ENCODE results near the gene PTK7.
A peak's percentile ranks its signal among the peaks of the same experiment; 100 is the strongest.

The PTK7 gene

GRCh38 chr6:43050981-43051380 lies 25.1 kb upstream of the PTK7 start:
- no peak overlapping the region for H2BK120ac ChIP-seq (ENCODE audit: low read depth, low read length)
- no peak overlapping the region for H3K18ac ChIP-seq (ENCODE audit: low read depth in 1 of 2, low read length in 2 of 2)
- H2BK5ac ChIP-seq (ENCODE audit: low read depth, low read length, poor library complexity, severe bottlenecking): no peak overlapping the region
- peak overlapping the region; percentile 19 for H3K9ac ChIP-seq (ENCODE audit: low read length)
- H3K4me3 ChIP-seq (ENCODE audit: insufficient read depth in 1 of 2, low read depth in 1 of 2, low read length in 2 of 2): no peak overlapping the region
- no peak overlapping the region for H3K27ac ChIP-seq (ENCODE audit: low read length, poor library complexity, severe bottlenecking)
- H3K23ac ChIP-seq (ENCODE audit: low read length in 2 of 2): no peak overlapping the region
- 93% methylated on average over 17 of the region's 17 CpGs for WGBS
- no peak overlapping the region for H2BK15ac ChIP-seq (ENCODE audit: low read depth, poor library complexity, severe bottlenecking)
- H3K27me3 ChIP-seq (ENCODE audit: control insufficient read depth in 1 of 2, insufficient read depth in 1 of 2, low read length in 2 of 2): no peaks in the 10 kb centered on the region
- H4K91ac ChIP-seq (ENCODE audit: low read length): no peak overlapping the region
- H3K36me3 ChIP-seq (ENCODE audit: control insufficient read depth in 1 of 2, insufficient read depth in 2 of 2, low read depth in 1 of 2, low read length in 2 of 2): peaks cover 62 to 74% of the 10 kb centered on the region in 2 experiments
- H4K8ac ChIP-seq (ENCODE audit: low read length): no peak overlapping the region
- peak overlapping the region; percentile 11 for H2AK5ac ChIP-seq (ENCODE audit: low read length, severe bottlenecking)
- no peaks in the 10 kb centered on the region for H3K9me3 ChIP-seq (ENCODE audit: control insufficient read depth, low read length)
- peaks cover 31% of the 10 kb centered on the region for H3K4me1 ChIP-seq (ENCODE audit: control insufficient read depth, insufficient read depth, low read depth, low read length)
- peak overlapping the region; percentile 1 for H3K4me2 ChIP-seq (ENCODE audit: low read length, poor library complexity, severe bottlenecking)
- no peak for DNase-seq
- peaks cover 34% of the 10 kb centered on the region for H3K79me1 ChIP-seq (replicated peaks; ENCODE audit: low read length, poor library complexity, severe bottlenecking)
- H2AFZ ChIP-seq (ENCODE audit: low read depth, low read length): no peak overlapping the region
- peak overlapping the region in 1 of 2 experiments; percentile 68 for H3K14ac ChIP-seq (ENCODE audit: low read length in 2 of 2)
- H2BK12ac ChIP-seq (ENCODE audit: low read length in 2 of 2): no peak overlapping the region
- no peak overlapping the region for H3K4ac ChIP-seq (ENCODE audit: low read depth in 1 of 2, low read length in 2 of 2)

DNA sequence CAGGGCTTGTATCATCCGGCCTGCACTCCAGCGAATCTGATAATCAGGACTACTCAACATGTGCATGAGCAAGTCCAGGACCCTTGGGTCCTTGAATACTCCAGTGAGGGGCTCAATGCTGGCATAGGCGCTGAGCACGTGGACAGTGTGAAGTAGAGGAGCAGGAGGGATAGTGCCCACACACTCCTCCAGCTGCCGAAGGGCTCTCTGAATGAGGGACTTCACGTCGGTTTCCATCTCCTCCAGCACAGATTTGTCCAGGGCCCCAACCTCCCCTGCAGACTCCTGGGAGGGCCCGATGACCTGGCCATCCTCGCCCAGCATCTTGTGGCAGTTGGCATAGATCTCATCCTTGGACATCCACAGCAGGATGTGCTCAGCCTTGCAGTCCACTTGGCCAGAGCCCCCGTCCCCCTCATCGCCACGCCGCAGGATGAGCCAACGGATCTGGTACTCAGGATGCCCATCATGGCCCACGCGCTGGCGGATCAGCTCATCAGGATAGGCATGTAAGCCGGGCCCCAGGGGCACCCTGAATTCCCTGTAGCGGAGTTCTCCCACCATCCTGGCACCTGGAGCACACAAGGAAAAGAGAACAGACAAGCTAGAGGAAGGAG lies 23.8 kb upstream of the PTK7 start:
- peak overlapping the region; percentile 15 to 54 for H2BK12ac ChIP-seq (ENCODE audit: low read length in 2 of 2)
- no peak overlapping the region for H2BK5ac ChIP-seq (ENCODE audit: low read depth, low read length, poor library complexity, severe bottlenecking)
- H2BK120ac ChIP-seq (ENCODE audit: low read depth, low read length): no peak overlapping the region
- 96% methylated on average over 19 of the region's 19 CpGs for WGBS
- H3K9me3 ChIP-seq (ENCODE audit: control insufficient read depth, low read length): no peaks in the 10 kb centered on the region
- H3K23ac ChIP-seq (ENCODE audit: low read length in 2 of 2): peak overlapping the region in 1 of 2 experiments; percentile 0
- H3K18ac ChIP-seq (ENCODE audit: low read depth in 1 of 2, low read length in 2 of 2): peak overlapping the region; percentile 1 to 95
- peak overlapping the region; percentile 90 to 99 for H3K4ac ChIP-seq (ENCODE audit: low read depth in 1 of 2, low read length in 2 of 2)
- H3K79me1 ChIP-seq (replicated peaks; ENCODE audit: low read length, poor library complexity, severe bottlenecking): peaks cover 31% of the 10 kb centered on the region
- peak overlapping the region; percentile 97 for H4K91ac ChIP-seq (ENCODE audit: low read length)
- peaks cover 31% of the 10 kb centered on the region for H3K4me1 ChIP-seq (ENCODE audit: control insufficient read depth, insufficient read depth, low read depth, low read length)
- peak overlapping the region in 1 of 2 experiments; percentile 93 for H3K4me3 ChIP-seq (ENCODE audit: insufficient read depth in 1 of 2, low read depth in 1 of 2, low read length in 2 of 2)
- H2BK15ac ChIP-seq (ENCODE audit: low read depth, poor library complexity, severe bottlenecking): no peak overlapping the region
- peaks cover 57 to 72% of the 10 kb centered on the region in 2 experiments for H3K36me3 ChIP-seq (ENCODE audit: control insufficient read depth in 1 of 2, insufficient read depth in 2 of 2, low read depth in 1 of 2, low read length in 2 of 2)
- peak overlapping the region; percentile 99 for H3K9ac ChIP-seq (ENCODE audit: low read length)
- no peak overlapping the region for H3K27ac ChIP-seq (ENCODE audit: low read length, poor library complexity, severe bottlenecking)
- H2AK5ac ChIP-seq (ENCODE audit: low read length, severe bottlenecking): peak overlapping the region; percentile 82
- no peak overlapping the region for H2AFZ ChIP-seq (ENCODE audit: low read depth, low read length)
- H3K14ac ChIP-seq (ENCODE audit: low read length in 2 of 2): peak overlapping the region in 1 of 2 experiments; percentile 51
- no peak for DNase-seq
- peak overlapping the region; percentile 70 for H3K4me2 ChIP-seq (ENCODE audit: low read length, poor library complexity, severe bottlenecking)
- peak overlapping the region; percentile 97 for H4K8ac ChIP-seq (ENCODE audit: low read length)
- no peaks in the 10 kb centered on the region for H3K27me3 ChIP-seq (ENCODE audit: control insufficient read depth in 1 of 2, insufficient read depth in 1 of 2, low read length in 2 of 2)

DNA sequence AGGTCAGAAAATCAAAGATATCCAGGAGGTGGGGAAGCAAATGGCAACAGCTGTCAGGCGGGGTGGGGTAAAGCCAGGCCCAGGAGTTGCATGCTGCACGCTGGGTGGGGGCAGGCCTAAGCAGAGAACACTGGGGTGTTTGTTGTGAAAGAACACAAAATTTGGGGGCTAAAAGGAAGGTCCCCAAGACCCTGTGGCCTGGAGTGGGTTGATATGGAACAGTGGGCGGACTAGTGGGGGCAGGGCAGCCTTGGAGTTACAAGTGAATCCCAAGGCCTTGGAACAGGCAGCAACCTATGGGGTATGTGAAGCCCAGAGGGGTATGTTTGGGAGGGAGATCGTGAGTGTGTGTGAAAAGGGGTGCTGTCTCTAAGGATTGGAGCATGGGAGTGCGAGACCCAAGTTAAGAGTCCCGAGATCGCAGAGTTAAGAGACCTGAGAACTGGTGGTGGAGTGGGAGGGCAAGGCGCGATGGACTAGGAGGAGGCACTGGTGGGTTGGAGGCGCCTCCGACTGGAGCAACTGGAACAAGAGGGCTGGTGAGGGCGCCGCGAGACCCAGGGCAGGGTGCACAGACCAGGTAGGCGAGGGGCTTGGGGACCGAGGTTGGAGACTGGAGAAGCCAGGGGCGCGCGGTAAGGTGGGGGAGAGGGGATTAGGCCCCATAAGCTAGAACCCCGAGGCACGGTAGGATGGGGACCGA lies 23.1 kb upstream of the PTK7 start:
- WGBS: 20% methylated on average over 22 of the region's 22 CpGs
- peak overlapping the region; percentile 6 to 54 for H2BK12ac ChIP-seq (ENCODE audit: low read length in 2 of 2)
- H2AFZ ChIP-seq (ENCODE audit: low read depth, low read length): peak overlapping the region; percentile 6
- H3K79me1 ChIP-seq (replicated peaks; ENCODE audit: low read length, poor library complexity, severe bottlenecking): peaks cover 28% of the 10 kb centered on the region
- H3K9me3 ChIP-seq (ENCODE audit: control insufficient read depth, low read length): no peaks in the 10 kb centered on the region
- peak overlapping the region; percentile 97 for H4K91ac ChIP-seq (ENCODE audit: low read length)
- peak overlapping the region; percentile 78 for H2BK15ac ChIP-seq (ENCODE audit: low read depth, poor library complexity, severe bottlenecking)
- peak overlapping the region; percentile 73 to 93 for H3K4me3 ChIP-seq (ENCODE audit: insufficient read depth in 1 of 2, low read depth in 1 of 2, low read length in 2 of 2)
- peak overlapping the region in 1 of 2 experiments; percentile 78 for H3K23ac ChIP-seq (ENCODE audit: low read length in 2 of 2)
- H2BK5ac ChIP-seq (ENCODE audit: low read depth, low read length, poor library complexity, severe bottlenecking): peak overlapping the region; percentile 85
- peak overlapping the region; percentile 82 for H2AK5ac ChIP-seq (ENCODE audit: low read length, severe bottlenecking)
- peak overlapping the region; percentile 90 for H3K27ac ChIP-seq (ENCODE audit: low read length, poor library complexity, severe bottlenecking)
- peaks cover 31% of the 10 kb centered on the region for H3K4me1 ChIP-seq (ENCODE audit: control insufficient read depth, insufficient read depth, low read depth, low read length)
- peak overlapping the region; percentile 70 for H3K4me2 ChIP-seq (ENCODE audit: low read length, poor library complexity, severe bottlenecking)
- DNase-seq: peak; percentile 48
- H3K9ac ChIP-seq (ENCODE audit: low read length): peak overlapping the region; percentile 99
- no peaks in the 10 kb centered on the region for H3K27me3 ChIP-seq (ENCODE audit: control insufficient read depth in 1 of 2, insufficient read depth in 1 of 2, low read length in 2 of 2)
- H3K14ac ChIP-seq (ENCODE audit: low read length in 2 of 2): peak overlapping the region; percentile 7 to 98
- peak overlapping the region; percentile 90 to 99 for H3K4ac ChIP-seq (ENCODE audit: low read depth in 1 of 2, low read length in 2 of 2)
- H4K8ac ChIP-seq (ENCODE audit: low read length): peak overlapping the region; percentile 97
- H3K36me3 ChIP-seq (ENCODE audit: control insufficient read depth in 1 of 2, insufficient read depth in 2 of 2, low read depth in 1 of 2, low read length in 2 of 2): peaks cover 53 to 71% of the 10 kb centered on the region in 2 experiments
- peak overlapping the region; percentile 93 for H2BK120ac ChIP-seq (ENCODE audit: low read depth, low read length)
- H3K18ac ChIP-seq (ENCODE audit: low read depth in 1 of 2, low read length in 2 of 2): peak overlapping the region; percentile 65 to 95

- Histone ChIP-seq H3K4ac (ENCODE audit: low read depth in 1 of 2, low read length in 2 of 2) (peak within 1 kb of the TSS; percentile 90 to 99), H3K27ac (ENCODE audit: low read length, poor library complexity, severe bottlenecking) (peak within 1 kb of the TSS; percentile 90), H3K18ac (ENCODE audit: low read depth in 1 of 2, low read length in 2 of 2) (peak within 1 kb of the TSS; percentile 65 to 95), H3K36me3 (ENCODE audit: control insufficient read depth in 1 of 2, insufficient read depth in 2 of 2, low read depth in 1 of 2, low read length in 2 of 2) (peaks cover 48 to 65% of the 10 kb centered on the region in 2 experiments), H3K23ac (ENCODE audit: low read length in 2 of 2) (peak within 1 kb of the TSS in 1 of 2 experiments; percentile 78), H3K4me3 (ENCODE audit: insufficient read depth in 1 of 2, low read depth in 1 of 2, low read length in 2 of 2) (peak within 1 kb of the TSS; percentile 73 to 93), H4K8ac (ENCODE audit: low read length) (peak within 1 kb of the TSS; percentile 97), H3K9ac (ENCODE audit: low read length) (peak within 1 kb of the TSS; percentile 99), H2BK15ac (ENCODE audit: low read depth, poor library complexity, severe bottlenecking) (peak within 1 kb of the TSS; percentile 78), H3K9me3 (ENCODE audit: control insufficient read depth, low read length) (no peaks in the 10 kb centered on the region), H2BK5ac (ENCODE audit: low read depth, low read length, poor library complexity, severe bottlenecking) (peak within 1 kb of the TSS; percentile 85), H2AK5ac (ENCODE audit: low read length, severe bottlenecking) (peak within 1 kb of the TSS; percentile 82), H3K79me1 (replicated peaks; ENCODE audit: low read length, poor library complexity, severe bottlenecking) (peaks cover 23% of the 10 kb centered on the region), H2AFZ (ENCODE audit: low read depth, low read length) (peak within 1 kb of the TSS; percentile 6), H3K14ac (ENCODE audit: low read length in 2 of 2) (peak within 1 kb of the TSS; percentile 7 to 98), H3K27me3 (ENCODE audit: control insufficient read depth in 1 of 2, insufficient read depth in 1 of 2, low read length in 2 of 2) (no peaks in the 10 kb centered on the region), H2BK12ac (ENCODE audit: low read length in 2 of 2) (peak within 1 kb of the TSS; percentile 6 to 54), H4K91ac (ENCODE audit: low read length) (peak within 1 kb of the TSS; percentile 97), H3K4me1 (ENCODE audit: control insufficient read depth, insufficient read depth, low read depth, low read length) (peaks cover 29% of the 10 kb centered on the region), H2BK120ac (ENCODE audit: low read depth, low read length) (peak within 1 kb of the TSS; percentile 93), H3K4me2 (ENCODE audit: low read length, poor library complexity, severe bottlenecking) (peak within 1 kb of the TSS; percentile 70)
- DNase-seq: peak; percentile 95
- WGBS: 2% methylated on average over 25 of the region's 45 CpGs
Observed at GRCh38 chr6:43053545-43054205, 22.4 kb upstream of the PTK7 start, which contains the start of gene CUL7. CUL7 (minus strand) TSS chr6:43053851; CDS start chr6:43052788, 1,063 bp downstream.

Data from mesenchymal stem cell (in vitro differentiated cells and primary cell).